Uterus (tissue), 2 donors: ENCODE data around the gene CEP131.

Experiments used
- POLR2A ChIP-seq, 2 donors: fragments of 450-650 bp; IDR thresholded peaks; one replicate each; pipeline ENCODE4 v1.6.1; 2016; ENCODE audit warnings: antibody characterized with exemption in 2 of 2, mild to moderate bottlenecking in 1 of 2, moderate library complexity in 1 of 2
- TF ChIP-seq, protein P1 (sequence below), 4 experiments: fragments of 200-600 bp in 2 of 4; fragments of 450-650 bp in 2 of 4; sonication (generic) in 2 of 4; IDR thresholded peaks; one replicate each; pipeline ENCODE4 v1.5.1; 2016 to 2019; ENCODE audit warnings: antibody characterized with exemption in 4 of 4, mild to moderate bottlenecking in 2 of 4, moderate library complexity in 1 of 4

- TF ChIP-seq, protein P1, sequence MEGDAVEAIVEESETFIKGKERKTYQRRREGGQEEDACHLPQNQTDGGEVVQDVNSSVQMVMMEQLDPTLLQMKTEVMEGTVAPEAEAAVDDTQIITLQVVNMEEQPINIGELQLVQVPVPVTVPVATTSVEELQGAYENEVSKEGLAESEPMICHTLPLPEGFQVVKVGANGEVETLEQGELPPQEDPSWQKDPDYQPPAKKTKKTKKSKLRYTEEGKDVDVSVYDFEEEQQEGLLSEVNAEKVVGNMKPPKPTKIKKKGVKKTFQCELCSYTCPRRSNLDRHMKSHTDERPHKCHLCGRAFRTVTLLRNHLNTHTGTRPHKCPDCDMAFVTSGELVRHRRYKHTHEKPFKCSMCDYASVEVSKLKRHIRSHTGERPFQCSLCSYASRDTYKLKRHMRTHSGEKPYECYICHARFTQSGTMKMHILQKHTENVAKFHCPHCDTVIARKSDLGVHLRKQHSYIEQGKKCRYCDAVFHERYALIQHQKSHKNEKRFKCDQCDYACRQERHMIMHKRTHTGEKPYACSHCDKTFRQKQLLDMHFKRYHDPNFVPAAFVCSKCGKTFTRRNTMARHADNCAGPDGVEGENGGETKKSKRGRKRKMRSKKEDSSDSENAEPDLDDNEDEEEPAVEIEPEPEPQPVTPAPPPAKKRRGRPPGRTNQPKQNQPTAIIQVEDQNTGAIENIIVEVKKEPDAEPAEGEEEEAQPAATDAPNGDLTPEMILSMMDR (IDR thresholded peaks at IDR 0.05) = no peak
- no peak for TF ChIP-seq POLR2A (IDR thresholded peaks at IDR 0.05)
These were observed 51.9 kb downstream of the CEP131 start for GRCh38 chr17:81170727-81171494.
